GM12891 (cell line): ENCODE measurements around the gene TRIML2.

Experiments
- POLR2A ChIP-seq: IDR thresholded peaks from 2 replicates; pipeline ENCODE4 v1.6.1; 2011; ENCODE audit warnings: low read depth, low read length, control low read depth
- POLR2AphosphoS5 ChIP-seq: IDR thresholded peaks from 2 replicates; pipeline ENCODE4 v1.6.1; 2011; ENCODE audit warnings: low read depth, low read length, control low read depth
- TAF1 ChIP-seq: IDR thresholded peaks from 2 replicates; pipeline ENCODE4 v1.6.1; 2011; ENCODE audit warnings: low read depth, low read length, control low read depth

DNA sequence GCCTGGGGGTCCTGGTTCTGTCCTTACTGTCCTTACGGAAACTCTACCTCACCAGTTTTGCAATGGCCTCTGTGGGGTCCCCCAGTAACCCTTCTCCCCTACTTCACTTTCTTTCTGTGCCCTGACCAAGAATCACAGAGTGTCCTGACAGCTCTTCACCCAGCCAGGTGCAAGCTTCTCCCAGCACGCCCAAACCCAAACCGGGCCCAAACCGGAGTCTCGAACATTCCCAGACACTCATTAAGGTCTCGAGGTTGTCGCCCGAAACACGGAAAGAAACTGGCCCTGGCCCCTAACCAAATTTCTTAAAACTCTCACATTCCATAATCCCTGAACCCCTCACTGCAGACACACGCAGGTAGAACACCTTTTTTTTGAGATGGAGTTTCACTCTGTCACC, 48.9 kb upstream of the TRIML2 start:
- TF ChIP-seq POLR2A = no peak
- no peak for TF ChIP-seq TAF1
- TF ChIP-seq POLR2AphosphoS5 = no peak
